ENCODE measurements around the gene PRKN. TPM values are rescaled to one million over a fixed set of nuclear protein-coding genes. Genes with fewer than 3 reads are reported as not detected.

The PRKN gene
- total RNA-seq, 1 donor from 2014 or later, result 5.1 TPM

DNA sequence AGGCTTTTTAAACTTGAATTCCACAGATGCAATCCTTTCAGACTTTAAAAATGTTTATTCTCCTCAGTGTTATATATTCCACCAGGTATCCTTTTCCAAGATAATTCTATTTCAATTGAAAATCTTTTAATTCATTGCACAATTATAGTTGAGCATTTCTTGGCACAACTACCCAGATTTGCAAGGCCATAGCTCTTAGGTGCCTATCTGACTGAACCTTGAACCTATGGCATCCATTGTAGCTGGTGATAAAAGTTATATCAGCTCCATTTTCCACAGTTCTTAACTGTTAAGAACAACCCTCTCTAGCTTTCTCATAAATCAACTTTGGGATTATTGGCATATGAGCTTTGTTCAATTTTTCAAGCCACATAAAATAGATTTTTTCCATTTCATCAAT lies 42.6 kb upstream of the PRKN start:
- Mint-ChIP-seq H3K4me1 (ENCODE audit: unreplicated experiment) (no peaks in the 10 kb centered on the region), H3K27me3 (ENCODE audit: unreplicated experiment) (no peaks in the 10 kb centered on the region), H3K27ac (ENCODE audit: unreplicated experiment) (no peak overlapping the region), H3K4me3 (ENCODE audit: unreplicated experiment) (no peak overlapping the region), H3K36me3 (ENCODE audit: low read depth, unreplicated experiment) (no peaks in the 10 kb centered on the region), H3K9me3 (ENCODE audit: unreplicated experiment) (no peaks in the 10 kb centered on the region)
- TF ChIP-seq, protein P1, sequence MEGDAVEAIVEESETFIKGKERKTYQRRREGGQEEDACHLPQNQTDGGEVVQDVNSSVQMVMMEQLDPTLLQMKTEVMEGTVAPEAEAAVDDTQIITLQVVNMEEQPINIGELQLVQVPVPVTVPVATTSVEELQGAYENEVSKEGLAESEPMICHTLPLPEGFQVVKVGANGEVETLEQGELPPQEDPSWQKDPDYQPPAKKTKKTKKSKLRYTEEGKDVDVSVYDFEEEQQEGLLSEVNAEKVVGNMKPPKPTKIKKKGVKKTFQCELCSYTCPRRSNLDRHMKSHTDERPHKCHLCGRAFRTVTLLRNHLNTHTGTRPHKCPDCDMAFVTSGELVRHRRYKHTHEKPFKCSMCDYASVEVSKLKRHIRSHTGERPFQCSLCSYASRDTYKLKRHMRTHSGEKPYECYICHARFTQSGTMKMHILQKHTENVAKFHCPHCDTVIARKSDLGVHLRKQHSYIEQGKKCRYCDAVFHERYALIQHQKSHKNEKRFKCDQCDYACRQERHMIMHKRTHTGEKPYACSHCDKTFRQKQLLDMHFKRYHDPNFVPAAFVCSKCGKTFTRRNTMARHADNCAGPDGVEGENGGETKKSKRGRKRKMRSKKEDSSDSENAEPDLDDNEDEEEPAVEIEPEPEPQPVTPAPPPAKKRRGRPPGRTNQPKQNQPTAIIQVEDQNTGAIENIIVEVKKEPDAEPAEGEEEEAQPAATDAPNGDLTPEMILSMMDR (IDR thresholded peaks at IDR 0.05; ENCODE audit: unreplicated experiment), result no peak
- DNase-seq (ENCODE audit: low spot score), result no peak

DNA sequence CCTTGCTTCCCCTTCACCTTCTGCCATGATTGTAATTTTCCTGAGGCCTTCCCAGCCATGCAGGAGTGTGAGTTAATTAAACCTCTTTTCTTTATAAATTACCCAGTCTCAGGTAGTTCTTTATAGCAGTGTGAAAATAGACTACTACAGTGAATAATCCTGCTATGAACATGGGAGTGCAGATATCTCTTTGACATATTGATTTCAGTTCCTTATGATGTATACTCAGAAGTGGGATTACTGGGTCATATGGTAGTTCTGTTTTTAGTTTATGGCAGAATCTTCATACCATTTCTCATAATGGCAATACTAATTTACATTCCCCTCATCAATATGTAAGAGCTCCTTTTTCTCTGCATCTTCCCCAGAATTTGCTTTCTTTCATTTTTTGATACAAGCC lies 26.2 kb upstream of the PRKN start:
- H3K4me3 Mint-ChIP-seq (ENCODE audit: unreplicated experiment), result no peak overlapping the region
- no peaks in the 10 kb centered on the region for H3K9me3 Mint-ChIP-seq (ENCODE audit: unreplicated experiment)
- peaks cover 4% of the 10 kb centered on the region for H3K4me1 Mint-ChIP-seq (ENCODE audit: unreplicated experiment)
- H3K27me3 Mint-ChIP-seq (ENCODE audit: unreplicated experiment), result no peaks in the 10 kb centered on the region
- H3K27ac Mint-ChIP-seq (ENCODE audit: unreplicated experiment), result no peak overlapping the region
- TF ChIP-seq, protein P1 (IDR thresholded peaks at IDR 0.05; ENCODE audit: unreplicated experiment), result no peak
- H3K36me3 Mint-ChIP-seq (ENCODE audit: low read depth, unreplicated experiment), result no peaks in the 10 kb centered on the region
- no peak for DNase-seq (ENCODE audit: low spot score)

DNA sequence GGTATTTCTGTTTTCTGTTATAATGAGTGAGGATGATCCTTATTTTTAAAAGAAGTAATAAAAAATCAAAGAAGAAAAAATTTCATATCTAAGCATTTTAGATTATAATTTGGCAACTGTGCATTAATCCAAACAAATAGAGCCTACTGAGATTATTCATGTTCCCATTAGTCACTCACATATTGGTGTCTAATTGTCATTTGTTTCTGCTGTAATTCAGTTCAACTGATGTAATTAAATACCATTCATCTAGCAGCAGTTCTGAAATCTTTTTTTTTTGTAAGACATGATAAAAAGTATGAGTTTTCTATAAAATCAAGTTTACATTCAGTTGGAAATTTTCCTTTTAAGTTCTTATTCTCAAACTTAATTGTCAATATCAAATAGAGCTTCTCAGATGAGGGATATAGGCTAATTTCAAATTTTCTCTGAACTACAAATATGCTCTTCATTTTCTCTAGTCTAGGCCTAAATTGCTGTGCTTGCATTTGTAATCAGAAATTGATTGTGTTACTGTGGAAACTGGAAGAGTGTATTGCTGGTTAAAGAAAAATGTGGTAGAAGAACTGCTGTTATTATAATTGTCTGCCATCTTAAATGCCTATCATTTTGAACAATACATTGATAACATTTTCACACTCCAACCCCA lies 23.8 kb upstream of the PRKN start:
- TF ChIP-seq, protein P1 (IDR thresholded peaks at IDR 0.05; ENCODE audit: unreplicated experiment), result no peak
- no peaks in the 10 kb centered on the region for H3K9me3 Mint-ChIP-seq (ENCODE audit: unreplicated experiment)
- H3K36me3 Mint-ChIP-seq (ENCODE audit: low read depth, unreplicated experiment), result no peaks in the 10 kb centered on the region
- no peak overlapping the region for H3K27ac Mint-ChIP-seq (ENCODE audit: unreplicated experiment)
- H3K27me3 Mint-ChIP-seq (ENCODE audit: unreplicated experiment), result no peaks in the 10 kb centered on the region
- no peak for DNase-seq (ENCODE audit: low spot score)
- H3K4me1 Mint-ChIP-seq (ENCODE audit: unreplicated experiment), result peaks cover 4% of the 10 kb centered on the region
- no peak overlapping the region for H3K4me3 Mint-ChIP-seq (ENCODE audit: unreplicated experiment)

DNA sequence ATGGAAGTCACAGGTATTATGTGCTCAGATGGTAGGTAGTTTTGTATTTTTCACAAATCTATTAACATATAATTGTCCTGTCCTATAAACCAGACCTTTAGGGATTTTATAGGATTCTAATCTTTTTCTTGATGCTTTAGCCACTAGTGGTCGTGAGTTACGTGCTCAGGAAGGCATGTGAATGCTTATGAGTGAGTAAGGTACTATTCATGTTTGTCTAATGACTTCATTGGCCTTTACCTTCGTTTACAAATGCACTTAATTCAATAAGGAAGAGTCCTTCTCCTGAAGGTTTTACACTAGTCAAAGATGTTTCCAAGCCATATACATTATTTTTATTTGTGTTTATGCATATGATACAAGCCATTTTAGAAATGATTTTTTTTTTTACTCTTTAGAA lies 23.2 kb upstream of the PRKN start:
- Mint-ChIP-seq H3K27me3 (ENCODE audit: unreplicated experiment) (no peaks in the 10 kb centered on the region), H3K4me3 (ENCODE audit: unreplicated experiment) (no peak overlapping the region), H3K4me1 (ENCODE audit: unreplicated experiment) (peaks cover 4% of the 10 kb centered on the region), H3K27ac (ENCODE audit: unreplicated experiment) (no peak overlapping the region), H3K9me3 (ENCODE audit: unreplicated experiment) (no peaks in the 10 kb centered on the region), H3K36me3 (ENCODE audit: low read depth, unreplicated experiment) (no peaks in the 10 kb centered on the region)
- TF ChIP-seq, protein P1 (IDR thresholded peaks at IDR 0.05; ENCODE audit: unreplicated experiment), result no peak
- DNase-seq (ENCODE audit: low spot score), result no peak

DNA sequence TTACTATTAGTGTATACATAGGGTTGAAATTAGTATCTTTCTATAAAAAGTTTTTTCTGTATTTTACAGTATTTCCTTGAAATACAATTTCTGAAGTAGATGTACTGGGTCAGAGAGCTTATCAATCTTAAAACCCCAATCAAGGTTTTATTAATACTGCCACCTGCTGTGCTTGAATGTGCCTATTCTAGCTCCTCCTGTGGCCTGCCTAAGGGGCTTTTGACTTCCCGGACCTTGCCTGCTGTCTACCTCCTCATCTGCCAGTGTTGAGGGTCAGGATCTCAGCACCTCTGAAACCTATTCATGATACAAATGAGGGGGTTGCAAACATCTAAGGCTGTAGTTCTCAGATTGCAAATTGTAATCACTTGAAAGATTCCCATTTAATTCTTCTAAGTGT lies 9.4 kb upstream of the PRKN start:
- TF ChIP-seq, protein P1 (IDR thresholded peaks at IDR 0.05; ENCODE audit: unreplicated experiment), result no peak
- Mint-ChIP-seq H3K4me1 (ENCODE audit: unreplicated experiment) (peaks cover 5% of the 10 kb centered on the region), H3K4me3 (ENCODE audit: unreplicated experiment) (no peak overlapping the region), H3K9me3 (ENCODE audit: unreplicated experiment) (no peaks in the 10 kb centered on the region), H3K27me3 (ENCODE audit: unreplicated experiment) (peaks cover 2% of the 10 kb centered on the region), H3K36me3 (ENCODE audit: low read depth, unreplicated experiment) (no peaks in the 10 kb centered on the region), H3K27ac (ENCODE audit: unreplicated experiment) (no peak overlapping the region)
- no peak for DNase-seq (ENCODE audit: low spot score)
